Ascending aorta (tissue), 2 donors: ENCODE results near the gene KCNIP1. TPM values are rescaled to one million over a fixed set of nuclear protein-coding genes. Genes with fewer than 3 reads are reported as not detected.

Experiments used
- DNase-seq, 2 donors: peaks; one replicate each; pipeline ENCODE4 v3.0.0-alpha.2; 2019; ENCODE audit warnings: low spot score in 2 of 2
- H3K27ac ChIP-seq, 2 donors: fragments of 200-600 bp; sonication (generic); one replicate each; pipeline ENCODE4 v1.5.1; 2016 to 2017; ENCODE audit warnings: mild to moderate bottlenecking in 1 of 2
- H3K27me3 ChIP-seq: fragments of 200-600 bp; sonication (generic); one replicate; pipeline ENCODE4 v1.5.1; 2017
- H3K36me3 ChIP-seq, 2 donors: fragments of 200-600 bp; sonication (generic); one replicate each; pipeline ENCODE4 v1.5.1; 2016
- H3K4me1 ChIP-seq, 2 donors: fragments of 200-600 bp; sonication (generic); one replicate each; pipeline ENCODE4 v1.5.1; 2016 to 2017; ENCODE audit warnings: mild to moderate bottlenecking in 1 of 2
- H3K4me3 ChIP-seq, 2 donors: fragments of 200-600 bp; sonication (generic); one replicate each; pipeline ENCODE4 v1.5.1; 2016 to 2017; ENCODE audit warnings: mild to moderate bottlenecking in 1 of 2
- H3K9me3 ChIP-seq, 2 donors: fragments of 200-600 bp; sonication (generic); one replicate each; pipeline ENCODE4 v1.5.1; 2016
- CTCF ChIP-seq, 3 experiments: fragments of 200-600 bp in 2 of 3; fragments of 450-650 bp in 1 of 3; sonication (generic) in 2 of 3; IDR thresholded peaks; one replicate each; pipeline ENCODE4 v1.5.1; 2016 to 2019; ENCODE audit warnings: antibody characterized with exemption in 3 of 3, mild to moderate bottlenecking in 1 of 3, moderate library complexity in 1 of 3
- intact Hi-C: fragments of 100-400 bp; cut with DNase I; formaldehyde crosslinking; loops from one replicate; pipeline ENCODE4 v1.15.1; 2023
- total RNA-seq: library from RNA; depleted of rRNA; stranded (reverse); fragments of >200 nt; gene quantifications from one replicate; pipeline ENCODE4 v1.1.0, GENCODE V29; 2016

Gene KCNIP1
- total RNA-seq, 1 donor from 2014 or later: not detected

- no peaks in the 10 kb centered on the region for H3K4me1 ChIP-seq
- intact Hi-C loops: no loop called here
- no peak for TF ChIP-seq CTCF (IDR thresholded peaks at IDR 0.05)
Observed at GRCh38 chr5:170468633-170469285, 35.1 kb upstream of the KCNIP1 start.

GRCh38 chr5:170469414-170469813 lies 34.4 kb upstream of the KCNIP1 start:
- DNase-seq: no peak
- H3K36me3 ChIP-seq: no peaks in the 10 kb centered on the region
- H3K27ac ChIP-seq: no peak overlapping the region
- no peak overlapping the region for H3K4me3 ChIP-seq
- no peaks in the 10 kb centered on the region for H3K27me3 ChIP-seq
- no peak for TF ChIP-seq CTCF (IDR thresholded peaks at IDR 0.05)
- intact Hi-C loops: no loop called here
- no peaks in the 10 kb centered on the region for H3K4me1 ChIP-seq
- H3K9me3 ChIP-seq: no peaks in the 10 kb centered on the region

More at GRCh38 chr5:170468633-170469285, 35.1 kb upstream of the KCNIP1 start:
- DNase-seq: no peak
- H3K27me3 ChIP-seq: no peaks in the 10 kb centered on the region
- H3K36me3 ChIP-seq: no peaks in the 10 kb centered on the region
- H3K9me3 ChIP-seq: no peaks in the 10 kb centered on the region
- H3K27ac ChIP-seq: no peak overlapping the region
- H3K4me3 ChIP-seq: no peak overlapping the region

GRCh38 chr5:170470275-170470674 lies 33.5 kb upstream of the KCNIP1 start:
- Histone ChIP-seq H3K4me3 (no peak overlapping the region), H3K4me1 (no peaks in the 10 kb centered on the region), H3K27me3 (no peaks in the 10 kb centered on the region), H3K9me3 (no peaks in the 10 kb centered on the region), H3K36me3 (no peaks in the 10 kb centered on the region), H3K27ac (no peak overlapping the region)
- DNase-seq: no peak
- intact Hi-C loops: no loop called here
- no peak for TF ChIP-seq CTCF (IDR thresholded peaks at IDR 0.05)

GRCh38 chr5:170470808-170471404 lies 32.9 kb upstream of the KCNIP1 start:
- no peak overlapping the region for H3K27ac ChIP-seq
- no peaks in the 10 kb centered on the region for H3K9me3 ChIP-seq
- no peaks in the 10 kb centered on the region for H3K36me3 ChIP-seq
- no peak overlapping the region for H3K4me3 ChIP-seq
- TF ChIP-seq CTCF (IDR thresholded peaks at IDR 0.05): no peak
- intact Hi-C loops: no loop called here
- no peaks in the 10 kb centered on the region for H3K27me3 ChIP-seq
- no peaks in the 10 kb centered on the region for H3K4me1 ChIP-seq
- no peak for DNase-seq

- no peaks in the 10 kb centered on the region for H3K36me3 ChIP-seq
- H3K27me3 ChIP-seq: no peaks in the 10 kb centered on the region
- intact Hi-C loops: no loop called here
- H3K4me3 ChIP-seq: no peak overlapping the region
- no peak for TF ChIP-seq CTCF (IDR thresholded peaks at IDR 0.05)
- no peaks in the 10 kb centered on the region for H3K9me3 ChIP-seq
- H3K4me1 ChIP-seq: no peaks in the 10 kb centered on the region
- no peak for DNase-seq
- H3K27ac ChIP-seq: no peak overlapping the region
Observed at GRCh38 chr5:170471551-170472178, 32.2 kb upstream of the KCNIP1 start.
